Prostate gland (tissue), 2 donors: ENCODE results near the gene ADAM15. TPM values are rescaled to one million over a fixed set of nuclear protein-coding genes. Genes with fewer than 3 reads are reported as not detected.

ENCODE experiments used
- DNase-seq: peaks from one replicate; pipeline ENCODE4 v3.0.0-alpha.2; 2019; ENCODE audit warnings: low spot score
- H3K27ac ChIP-seq, 2 donors: fragments of 200-600 bp; sonication (generic); 2 replicates each; pipeline ENCODE4 v1.5.1; 2017 to 2019
- H3K27me3 ChIP-seq: fragments of 200-600 bp; sonication (generic); replicated peaks from 2 replicates; pipeline ENCODE4 v1.5.1; 2019; ENCODE audit not compliant: insufficient read depth
- H3K36me3 ChIP-seq, 2 donors: fragments of 200-600 bp; sonication (generic); 1 replicate in 1 of 2; 2 replicates in 1 of 2; pipeline versions ENCODE4 v1.5.1 to v1.8.1; 2017 to 2019
- H3K4me1 ChIP-seq: fragments of 200-600 bp; sonication (generic); replicated peaks from 2 replicates; pipeline ENCODE4 v1.5.1; 2019
- H3K4me3 ChIP-seq, 2 donors: fragments of 200-600 bp; sonication (generic); 2 replicates each; pipeline ENCODE4 v1.5.1; 2017 to 2019
- H3K9me3 ChIP-seq: fragments of 200-600 bp; sonication (generic); 2 replicates; pipeline ENCODE4 v1.5.1; 2017
- CTCF ChIP-seq, 4 experiments: fragments of 200-600 bp in 2 of 4; fragments of 450-650 bp in 2 of 4; sonication (generic) in 2 of 4; IDR thresholded peaks; 1 replicate in 3 of 4; 2 replicates in 1 of 4; pipeline ENCODE4 v1.5.1; 2016 to 2019; ENCODE audit warnings: antibody characterized with exemption in 4 of 4, mild to moderate bottlenecking in 2 of 4, moderate library complexity in 2 of 4
- POLR2A ChIP-seq: fragments of 450-650 bp; IDR thresholded peaks from one replicate; pipeline ENCODE4 v1.6.1; 2016; ENCODE audit warnings: antibody characterized with exemption, mild to moderate bottlenecking
- POLR2AphosphoS5 ChIP-seq: sonication (generic); formaldehyde crosslinking; IDR thresholded peaks from one replicate; pipeline ENCODE4 v1.6.1; 2017; ENCODE audit warnings: antibody characterized with exemption
- WGBS: methylation state at CpG from one replicate; pipeline ENCODE4 v1.1.5; 2018; 5-methylcytosine and 5-hydroxymethylcytosine counted together
- intact Hi-C: fragments of 100-400 bp; cut with DNase I; formaldehyde crosslinking; loops from one replicate; pipeline ENCODE4 v1.14.2; 2022
- total RNA-seq, 2 donors: library from RNA; depleted of rRNA; stranded (reverse); fragments of >200 nt; gene quantifications; one replicate each; pipeline ENCODE4 v1.1.0, GENCODE V29; 2016

The ADAM15 gene
- total RNA-seq, 2 donors from 2014 or later, result 72.5 to 138 TPM

GRCh38 chr1:155024315-155024714 is 26.8 kb upstream of the ADAM15 start:
- intact Hi-C loops, result no loop called here
- TF ChIP-seq CTCF (IDR thresholded peaks at IDR 0.05), result no peak
- TF ChIP-seq POLR2A, result no peak
- TF ChIP-seq POLR2AphosphoS5, result no peak

GRCh38 chr1:155026154-155026553 is 25.0 kb upstream of the ADAM15 start:
- no peak for TF ChIP-seq CTCF (IDR thresholded peaks at IDR 0.05)
- no peak for TF ChIP-seq POLR2A
- no peak for TF ChIP-seq POLR2AphosphoS5
- no peaks in the 10 kb centered on the region for H3K36me3 ChIP-seq
- H3K27ac ChIP-seq, result no peak overlapping the region
- H3K9me3 ChIP-seq, result no peaks in the 10 kb centered on the region
- H3K27me3 ChIP-seq, result no peaks in the 10 kb centered on the region
- DNase-seq, result no peak
- no peak overlapping the region for H3K4me3 ChIP-seq
- WGBS, result 63% methylated on average over 6 of the region's 9 CpGs
- intact Hi-C loops, result no loop called here
- H3K4me1 ChIP-seq, result no peaks in the 10 kb centered on the region

More at GRCh38 chr1:155024315-155024714, 26.8 kb upstream of the ADAM15 start:
- Histone ChIP-seq H3K36me3 (no peaks in the 10 kb centered on the region), H3K4me1 (no peaks in the 10 kb centered on the region), H3K27ac (no peak overlapping the region), H3K27me3 (no peaks in the 10 kb centered on the region), H3K4me3 (no peak overlapping the region), H3K9me3 (no peaks in the 10 kb centered on the region)
- WGBS, result 91% methylated on average over 9 of the region's 9 CpGs
- DNase-seq, result no peak

- H3K9me3 ChIP-seq, result no peaks in the 10 kb centered on the region
- WGBS, result 88% methylated on average over 6 of the region's 6 CpGs
- H3K27me3 ChIP-seq, result no peaks in the 10 kb centered on the region
- no peak overlapping the region for H3K4me3 ChIP-seq
- no peak overlapping the region for H3K27ac ChIP-seq
- DNase-seq, result no peak
- TF ChIP-seq POLR2A (no peak), POLR2AphosphoS5 (no peak), CTCF (IDR thresholded peaks at IDR 0.05) (no peak)
- intact Hi-C loops, result no loop called here
- no peaks in the 10 kb centered on the region for H3K4me1 ChIP-seq
- no peaks in the 10 kb centered on the region for H3K36me3 ChIP-seq
Measured at GRCh38 chr1:155026588-155026987, 24.5 kb upstream of the ADAM15 start.

- Histone ChIP-seq H3K27ac (no peak overlapping the region), H3K4me3 (no peak overlapping the region), H3K9me3 (no peaks in the 10 kb centered on the region), H3K4me1 (no peaks in the 10 kb centered on the region), H3K27me3 (no peaks in the 10 kb centered on the region), H3K36me3 (no peaks in the 10 kb centered on the region)
- 83% methylated on average over 16 of the region's 16 CpGs for WGBS
- intact Hi-C loops, result no loop called here
- no peak for DNase-seq
- no peak for TF ChIP-seq POLR2A
- TF ChIP-seq POLR2AphosphoS5, result no peak
- TF ChIP-seq CTCF (IDR thresholded peaks at IDR 0.05), result no peak
Measured at GRCh38 chr1:155029513-155030242, 21.4 kb upstream of the ADAM15 start.

- H3K4me3 ChIP-seq, result no peak overlapping the region
- no peak overlapping the region for H3K27ac ChIP-seq
- no peaks in the 10 kb centered on the region for H3K4me1 ChIP-seq
- TF ChIP-seq POLR2AphosphoS5 (no peak), CTCF (IDR thresholded peaks at IDR 0.05) (no peak), POLR2A (no peak)
- H3K36me3 ChIP-seq, result no peaks in the 10 kb centered on the region
- WGBS, result 87% methylated on average over 15 of the region's 15 CpGs
- no peaks in the 10 kb centered on the region for H3K27me3 ChIP-seq
- no peaks in the 10 kb centered on the region for H3K9me3 ChIP-seq
- no peak for DNase-seq
- intact Hi-C loops, result no loop called here
Measured at GRCh38 chr1:155030243-155030795, 20.8 kb upstream of the ADAM15 start.
